ENCODE results near the gene ZNF205. TPM values are rescaled to one million over a fixed set of nuclear protein-coding genes. Genes with fewer than 3 reads are reported as not detected.

The ZNF205 gene
- total and polyA plus RNA-seq, 2 of the 4 experiments (the other 2 are of a cell fraction), result 8.2 to 12.7 TPM

- BruUV-seq (replicated peaks), result TSS peak; percentile 69
- in situ Hi-C loops (cut with MboI; ENCODE audit: low sequenced_read_pairs), result no loop called here
- H3K23ac ChIP-seq (ENCODE audit: low read depth, low read length), result peak within 1 kb of the TSS; percentile 99
- no peaks in the 10 kb centered on the region for H3K27me3 ChIP-seq (ENCODE audit: control insufficient read depth, insufficient read depth, low read length)
- H3K56ac ChIP-seq (ENCODE audit: extremely low read depth, insufficient read depth, low read length), result peak within 1 kb of the TSS; percentile 85
- H3K4me2 ChIP-seq (ENCODE audit: low read depth, low read length), result peak within 1 kb of the TSS; percentile 94
- peak within 1 kb of the TSS; percentile 93 for H2AK5ac ChIP-seq (ENCODE audit: low read depth, low read length)
- H4K91ac ChIP-seq (ENCODE audit: insufficient read depth, low read depth, low read length), result peak within 1 kb of the TSS; percentile 89
- peak within 1 kb of the TSS; percentile 98 for H3K14ac ChIP-seq (replicated peaks; ENCODE audit: low read depth, low read length)
- H3K18ac ChIP-seq (ENCODE audit: low read depth, low read length), result peak within 1 kb of the TSS; percentile 19
- H2BK5ac ChIP-seq (ENCODE audit: low read depth, low read length, poor library complexity, severe bottlenecking), result peak within 1 kb of the TSS; percentile 75
- dilution Hi-C loops (cut with HindIII; ENCODE audit: low sequenced_read_pairs, unreplicated experiment), result no loop called here
- peak within 1 kb of the TSS; percentile 94 for H2AFZ ChIP-seq (replicated peaks; ENCODE audit: low read length, poor library complexity)
- intact Hi-C loops (cut with micrococcal nuclease), result loop anchor here (1.0 to 2.0 kb wide), 2 partner anchors 16 to 32 kb away; no protein-coding TSS in a partner anchor
- H3K36me3 ChIP-seq (ENCODE audit: control insufficient read depth, insufficient read depth, low read length), result peaks cover 9% of the 10 kb centered on the region; the same call in 1 of the 2 replicates
- ATAC-seq (ENCODE audit: low read depth), result peak; percentile 96
- H4K8ac ChIP-seq (ENCODE audit: low read depth in 2 of 2, low read length in 2 of 2), result peak within 1 kb of the TSS; percentile 93 to 97
- H3K4me1 ChIP-seq (ENCODE audit: control insufficient read depth, insufficient read depth, low read length), result peaks cover 5% of the 10 kb centered on the region
- H2BK120ac ChIP-seq (ENCODE audit: low read depth, low read length), result peak within 1 kb of the TSS; percentile 62; the same call in 1 of the 2 replicates
- peak within 1 kb of the TSS; percentile 87 for H3K4me3 ChIP-seq (ENCODE audit: insufficient read depth, low read depth, low read length)
- ChIA-PET CTCF (interaction anchor here (0.8 to 1.2 kb wide), 4 partner anchors 18 to 103 kb away, joined by 3 to 7 read pairs (median 3); no protein-coding TSS in a partner anchor), POLR2A (ENCODE audit: unreplicated experiment) (interaction anchor here (0.8 to 1.1 kb wide), 3 partner anchors 15 to 67 kb away, joined by 3 to 4 read pairs (median 3); no protein-coding TSS in a partner anchor)
- peak within 1 kb of the TSS; percentile 82 for H3K27ac ChIP-seq (ENCODE audit: insufficient read depth, low read length)
- H2BK15ac ChIP-seq (ENCODE audit: low read depth, low read length), result no peak within 1 kb of the TSS
- H4K20me1 ChIP-seq (ENCODE audit: insufficient read depth, low read length), result no peaks in the 10 kb centered on the region; the same call in 1 of the 2 replicates
- no peaks in the 10 kb centered on the region for H3K9me3 ChIP-seq (ENCODE audit: control insufficient read depth, insufficient read depth, low read length)
- no peaks in the 10 kb centered on the region for H3K9me1 ChIP-seq (ENCODE audit: insufficient read depth, low read length)
- H2AK9ac ChIP-seq (replicated peaks; ENCODE audit: low read depth, low read length, poor library complexity), result peak within 1 kb of the TSS; percentile 77
- 0% methylated on average over 29 of the region's 63 CpGs; no CpG with 5 or more reads in 1 of the 2 experiments for WGBS, 2 experiments (ENCODE audit: extremely low coverage in 2 of 2, insufficient read length in 1 of 2)
- no peak for TF ChIP-seq USF2 (IDR thresholded peaks at IDR 0.05; ENCODE audit: low read depth, low read length)
- TF ChIP-seq CEBPB (IDR thresholded peaks at IDR 0.05; ENCODE audit: low read depth, low read length), result no peak
- TF ChIP-seq MXI1 (IDR thresholded peaks at IDR 0.05; ENCODE audit: borderline replicate concordance, low read depth, low read length), result no peak
- TF ChIP-seq POLR2A (IDR thresholded peaks at IDR 0.05; ENCODE audit: low read depth, low read length), result peak; percentile 67
- TF ChIP-seq RCOR1 (IDR thresholded peaks at IDR 0.05; ENCODE audit: insufficient replicate concordance, low read length), result no peak
- TF ChIP-seq FOS (IDR thresholded peaks at IDR 0.05; ENCODE audit: low read depth, low read length), result no peak
- TF ChIP-seq RAD21 (IDR thresholded peaks at IDR 0.05; ENCODE audit: low read length), result no peak
- TF ChIP-seq MAZ (IDR thresholded peaks at IDR 0.05; ENCODE audit: borderline replicate concordance, low read depth, low read length), result no peak
- peak; percentile 9; the same call in 1 of the 2 replicates for TF ChIP-seq MAFK (IDR thresholded peaks at IDR 0.05; ENCODE audit: low read depth, low read length)
- TF ChIP-seq CHD1 (IDR thresholded peaks at IDR 0.05; ENCODE audit: low read depth, low read length), result no peak
- peaks cover 23 to 41% of the 10 kb centered on the region in 2 experiments for H3K79me1 ChIP-seq (ENCODE audit: low read depth in 1 of 2, low read length in 2 of 2)
- peak within 1 kb of the TSS; percentile 92 for H4K5ac ChIP-seq (ENCODE audit: low read depth, low read length)
- peak within 1 kb of the TSS; percentile 90 for H3K4ac ChIP-seq (ENCODE audit: low read depth, low read length)
- no peak within 1 kb of the TSS for H2BK20ac ChIP-seq (ENCODE audit: low read depth, low read length)
- peak within 1 kb of the TSS; percentile 89 for H3K9ac ChIP-seq (ENCODE audit: low read depth, low read length)
- DNase-seq, result peak; percentile 97
Observed at GRCh38 chr16:3134338-3135125, 22.1 kb downstream of the ZNF205 start, which contains the start of gene ZNF213. Gene ZNF213, plus strand, starts transcription at chr16:3135029. Its CDS starts 2,252 bp downstream, at chr16:3137281.
